GM18873 (cell line): Measurements from ENCODE around the gene CHCHD10.

Experiments used
- ATAC-seq: cut with Tn5 transposase; IDR thresholded peaks from one replicate; pipeline ENCODE4 v1.9.1; 2021; ENCODE audit warnings: mild to moderate bottlenecking, moderate library complexity, moderate number of reproducible peaks; ENCODE audit not compliant: unreplicated experiment, low FRiP score

CHCHD10 gene

GRCh38 chr22:23774114-23774921, 6.5 kb upstream of the CHCHD10 start:
- no peak for ATAC-seq

- no peak for ATAC-seq
Measured at GRCh38 chr22:23773483-23774113, 5.8 kb upstream of the CHCHD10 start.

- ATAC-seq = no peak
Measured at GRCh38 chr22:23772649-23773473, 5.1 kb upstream of the CHCHD10 start, which contains the start of gene MMP11. TSS of gene MMP11 (plus strand) at chr22:23772849. CDS start at chr22:23772871, 22 bp downstream.

GRCh38 chr22:23772315-23772648, 4.5 kb upstream of the CHCHD10 start:
- no peak for ATAC-seq

- no peak for ATAC-seq
Measured at GRCh38 chr22:23769321-23769965, 1.7 kb upstream of the CHCHD10 start.

GRCh38 chr22:23767303-23767672, 484 bp downstream of the CHCHD10 start:
- no peak for ATAC-seq

- ATAC-seq = no peak
Measured at GRCh38 chr22:23764899-23765881, 2.6 kb downstream of the CHCHD10 start.

- ATAC-seq = no peak
Measured at GRCh38 chr22:23763954-23764353, 3.8 kb downstream of the CHCHD10 start.

GRCh38 chr22:23763579-23763945, 4.2 kb downstream of the CHCHD10 start:
- no peak for ATAC-seq

- no peak for ATAC-seq
Measured at GRCh38 chr22:23762842-23763578, 4.8 kb downstream of the CHCHD10 start, which contains the start of gene C22orf15. TSS of gene C22orf15 (plus strand) at chr22:23762990. CDS start at chr22:23763307, 317 bp downstream.

- ATAC-seq = no peak
Measured at GRCh38 chr22:23760056-23760455, 7.7 kb downstream of the CHCHD10 start.

GRCh38 chr22:23759566-23759965, 8.2 kb downstream of the CHCHD10 start:
- no peak for ATAC-seq

GRCh38 chr22:23756891-23757290, 10.9 kb downstream of the CHCHD10 start:
- ATAC-seq = no peak

GRCh38 chr22:23755711-23756110, 12.1 kb downstream of the CHCHD10 start:
- ATAC-seq = no peak

- ATAC-seq = no peak
Measured at GRCh38 chr22:23754980-23755636, 12.7 kb downstream of the CHCHD10 start.

- no peak for ATAC-seq
Measured at GRCh38 chr22:23754220-23754919, 13.4 kb downstream of the CHCHD10 start, which contains the start of gene VPREB3. TSS of gene VPREB3 (minus strand) at chr22:23754425. CDS start at chr22:23754363, 62 bp downstream.

GRCh38 chr22:23753385-23753784, 14.4 kb downstream of the CHCHD10 start:
- no peak for ATAC-seq

- ATAC-seq = no peak
Measured at GRCh38 chr22:23752750-23753149, 15.0 kb downstream of the CHCHD10 start.
